ENCODE measurements around the gene FLNB.

FLNB gene

GRCh38 chr3:58152225-58153015 is 144.2 kb downstream of the FLNB start:
- Histone ChIP-seq H3K27ac (ENCODE audit: poor library complexity, severe bottlenecking) (no peak overlapping the region), H3K9me3 (ENCODE audit: severe bottlenecking) (no peaks in the 10 kb centered on the region), H3K27me3 (ENCODE audit: insufficient read depth, poor library complexity, severe bottlenecking) (no peaks in the 10 kb centered on the region), H3K36me3 (ENCODE audit: low read depth) (peaks cover 100% of the 10 kb centered on the region), H3K4me1 (ENCODE audit: insufficient read depth, poor library complexity, severe bottlenecking) (no peaks in the 10 kb centered on the region), H3K4me3 (ENCODE audit: severe bottlenecking) (no peak overlapping the region)
- ATAC-seq (ENCODE audit: low read depth) (no peak), DNase-seq (ENCODE audit: low spot score) (no peak)
- TF ChIP-seq, protein P1, sequence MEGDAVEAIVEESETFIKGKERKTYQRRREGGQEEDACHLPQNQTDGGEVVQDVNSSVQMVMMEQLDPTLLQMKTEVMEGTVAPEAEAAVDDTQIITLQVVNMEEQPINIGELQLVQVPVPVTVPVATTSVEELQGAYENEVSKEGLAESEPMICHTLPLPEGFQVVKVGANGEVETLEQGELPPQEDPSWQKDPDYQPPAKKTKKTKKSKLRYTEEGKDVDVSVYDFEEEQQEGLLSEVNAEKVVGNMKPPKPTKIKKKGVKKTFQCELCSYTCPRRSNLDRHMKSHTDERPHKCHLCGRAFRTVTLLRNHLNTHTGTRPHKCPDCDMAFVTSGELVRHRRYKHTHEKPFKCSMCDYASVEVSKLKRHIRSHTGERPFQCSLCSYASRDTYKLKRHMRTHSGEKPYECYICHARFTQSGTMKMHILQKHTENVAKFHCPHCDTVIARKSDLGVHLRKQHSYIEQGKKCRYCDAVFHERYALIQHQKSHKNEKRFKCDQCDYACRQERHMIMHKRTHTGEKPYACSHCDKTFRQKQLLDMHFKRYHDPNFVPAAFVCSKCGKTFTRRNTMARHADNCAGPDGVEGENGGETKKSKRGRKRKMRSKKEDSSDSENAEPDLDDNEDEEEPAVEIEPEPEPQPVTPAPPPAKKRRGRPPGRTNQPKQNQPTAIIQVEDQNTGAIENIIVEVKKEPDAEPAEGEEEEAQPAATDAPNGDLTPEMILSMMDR (IDR thresholded peaks at IDR 0.05; ENCODE audit: poor library complexity, severe bottlenecking), result no peak

DNA sequence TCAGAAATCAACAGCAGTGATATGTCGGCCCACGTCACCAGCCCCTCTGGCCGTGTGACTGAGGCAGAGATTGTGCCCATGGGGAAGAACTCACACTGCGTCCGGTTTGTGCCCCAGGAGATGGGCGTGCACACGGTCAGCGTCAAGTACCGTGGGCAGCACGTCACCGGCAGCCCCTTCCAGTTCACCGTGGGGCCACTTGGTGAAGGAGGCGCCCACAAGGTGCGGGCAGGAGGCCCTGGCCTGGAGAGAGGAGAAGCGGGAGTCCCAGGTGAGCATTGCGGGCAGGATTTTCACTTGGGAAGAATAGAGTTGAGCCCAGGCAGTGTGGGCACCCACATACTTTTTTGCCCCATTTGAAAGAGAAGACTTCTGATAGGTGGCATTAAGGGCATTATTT is 145.1 kb downstream of the FLNB start:
- H3K36me3 ChIP-seq (ENCODE audit: low read depth), result peaks cover 100% of the 10 kb centered on the region
- H3K27me3 ChIP-seq (ENCODE audit: insufficient read depth, poor library complexity, severe bottlenecking), result no peaks in the 10 kb centered on the region
- no peaks in the 10 kb centered on the region for H3K9me3 ChIP-seq (ENCODE audit: severe bottlenecking)
- H3K4me3 ChIP-seq (ENCODE audit: severe bottlenecking), result no peak overlapping the region
- H3K27ac ChIP-seq (ENCODE audit: poor library complexity, severe bottlenecking), result no peak overlapping the region
- H3K4me1 ChIP-seq (ENCODE audit: insufficient read depth, poor library complexity, severe bottlenecking), result no peaks in the 10 kb centered on the region
- ATAC-seq (ENCODE audit: low read depth) (no peak), DNase-seq (ENCODE audit: low spot score) (no peak)
- TF ChIP-seq, protein P1 (IDR thresholded peaks at IDR 0.05; ENCODE audit: poor library complexity, severe bottlenecking), result no peak

GRCh38 chr3:58154626-58155449 is 146.6 kb downstream of the FLNB start:
- Histone ChIP-seq H3K27ac (ENCODE audit: poor library complexity, severe bottlenecking) (no peak overlapping the region), H3K9me3 (ENCODE audit: severe bottlenecking) (no peaks in the 10 kb centered on the region), H3K4me3 (ENCODE audit: severe bottlenecking) (no peak overlapping the region), H3K36me3 (ENCODE audit: low read depth) (peaks cover 100% of the 10 kb centered on the region), H3K27me3 (ENCODE audit: insufficient read depth, poor library complexity, severe bottlenecking) (no peaks in the 10 kb centered on the region), H3K4me1 (ENCODE audit: insufficient read depth, poor library complexity, severe bottlenecking) (peaks cover 3% of the 10 kb centered on the region)
- no peak for DNase-seq (ENCODE audit: low spot score)
- ATAC-seq (ENCODE audit: low read depth), result no peak
- TF ChIP-seq, protein P1 (IDR thresholded peaks at IDR 0.05; ENCODE audit: poor library complexity, severe bottlenecking), result no peak

GRCh38 chr3:58155838-58156237 is 147.6 kb downstream of the FLNB start:
- Histone ChIP-seq H3K36me3 (ENCODE audit: low read depth) (peaks cover 100% of the 10 kb centered on the region), H3K4me3 (ENCODE audit: severe bottlenecking) (no peak overlapping the region), H3K4me1 (ENCODE audit: insufficient read depth, poor library complexity, severe bottlenecking) (peaks cover 13% of the 10 kb centered on the region), H3K9me3 (ENCODE audit: severe bottlenecking) (no peaks in the 10 kb centered on the region), H3K27me3 (ENCODE audit: insufficient read depth, poor library complexity, severe bottlenecking) (no peaks in the 10 kb centered on the region), H3K27ac (ENCODE audit: poor library complexity, severe bottlenecking) (no peak overlapping the region)
- TF ChIP-seq, protein P1 (IDR thresholded peaks at IDR 0.05; ENCODE audit: poor library complexity, severe bottlenecking), result no peak
- DNase-seq (ENCODE audit: low spot score), result no peak
- ATAC-seq (ENCODE audit: low read depth), result peak; percentile 2; the same call in 1 of the 3 replicates
